T-helper 2 cell treated with Interferon-gamma antibody and Interleukin-4, amounts not matched to agents 5 μg/mL and 100 μg/mL, for 36 hours (primary cell): ENCODE measurements around the gene ZNF81.
"Not testable (repeated sequence)": the region's sequence is repeated elsewhere in the genome, so short reads cannot be mapped to it uniquely, and the experiment has no call there.

Source experiments
- DNase-seq: peaks from one replicate; pipeline ENCODE4 v3.0.0; 2021; ENCODE audit warnings: low spot score
- H3K27ac Mint-ChIP-seq: one replicate; pipeline ENCODE4 v1.8.0; 2021; ENCODE audit warnings: mild to moderate bottlenecking, mixed read lengths
- H3K27me3 Mint-ChIP-seq: one replicate; pipeline ENCODE4 v1.8.0; 2021; ENCODE audit warnings: low read depth, mixed read lengths
- H3K36me3 Mint-ChIP-seq: one replicate; pipeline ENCODE4 v1.8.0; 2021; ENCODE audit warnings: low read depth, mixed read lengths
- H3K4me1 Mint-ChIP-seq: one replicate; pipeline ENCODE4 v1.8.0; 2021; ENCODE audit warnings: low read depth, mixed read lengths
- H3K4me3 Mint-ChIP-seq: one replicate; pipeline ENCODE4 v1.8.0; 2022; ENCODE audit warnings: mild to moderate bottlenecking, moderate library complexity, mixed read lengths
- H3K9me3 Mint-ChIP-seq: one replicate; pipeline ENCODE4 v1.8.0; 2021; ENCODE audit warnings: mixed read lengths

ZNF81 gene

DNA sequence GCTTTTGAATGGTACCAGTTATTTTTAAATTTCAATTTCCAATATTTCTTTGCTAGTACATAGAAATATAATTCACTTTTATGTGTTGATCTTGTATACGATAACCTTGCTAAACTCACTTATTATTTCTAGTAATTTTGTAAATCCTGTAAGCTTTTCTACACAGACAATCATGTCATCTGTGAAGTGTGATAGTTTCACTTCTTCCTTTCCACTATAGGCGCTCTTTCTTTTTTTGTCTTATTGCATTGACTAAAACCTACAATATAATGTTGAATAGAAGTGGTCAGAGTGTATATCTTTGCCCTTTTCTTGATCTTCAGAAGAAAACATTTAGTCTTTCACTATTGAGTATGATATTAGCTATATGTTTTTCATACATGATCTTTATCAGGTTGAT lies 90.5 kb downstream of the ZNF81 start:
- no peak for DNase-seq
- no peaks in the 10 kb centered on the region for H3K36me3 Mint-ChIP-seq
- H3K4me1 Mint-ChIP-seq, result no peaks in the 10 kb centered on the region
- no peaks in the 10 kb centered on the region for H3K27me3 Mint-ChIP-seq
- peaks cover 10% of the 10 kb centered on the region for H3K9me3 Mint-ChIP-seq
- H3K27ac Mint-ChIP-seq, result no peak overlapping the region
- no peak overlapping the region for H3K4me3 Mint-ChIP-seq

DNA sequence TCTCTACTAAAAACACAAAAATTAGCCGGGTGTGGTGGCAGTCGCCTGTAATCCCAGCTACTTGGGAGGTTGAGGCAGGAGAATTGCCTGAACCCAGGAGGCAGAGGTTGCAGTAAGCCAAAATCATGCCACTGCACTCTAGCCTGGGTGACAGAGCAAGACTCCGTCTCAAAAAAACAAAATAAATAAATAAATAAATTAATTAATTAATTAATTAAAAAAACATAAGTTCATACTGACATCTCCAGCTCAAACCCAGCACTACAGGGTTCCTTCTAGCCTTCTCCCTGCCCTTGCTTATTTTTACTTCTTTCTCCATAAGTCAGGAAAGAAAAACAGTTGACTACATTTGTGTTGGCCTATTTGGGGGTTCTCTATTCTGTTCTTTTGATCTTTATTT lies 95.3 kb downstream of the ZNF81 start:
- not testable (repeated sequence) for H3K27ac Mint-ChIP-seq, H3K27me3 Mint-ChIP-seq, DNase-seq, H3K4me1 Mint-ChIP-seq, H3K36me3 Mint-ChIP-seq, H3K9me3 Mint-ChIP-seq, H3K4me3 Mint-ChIP-seq

DNA sequence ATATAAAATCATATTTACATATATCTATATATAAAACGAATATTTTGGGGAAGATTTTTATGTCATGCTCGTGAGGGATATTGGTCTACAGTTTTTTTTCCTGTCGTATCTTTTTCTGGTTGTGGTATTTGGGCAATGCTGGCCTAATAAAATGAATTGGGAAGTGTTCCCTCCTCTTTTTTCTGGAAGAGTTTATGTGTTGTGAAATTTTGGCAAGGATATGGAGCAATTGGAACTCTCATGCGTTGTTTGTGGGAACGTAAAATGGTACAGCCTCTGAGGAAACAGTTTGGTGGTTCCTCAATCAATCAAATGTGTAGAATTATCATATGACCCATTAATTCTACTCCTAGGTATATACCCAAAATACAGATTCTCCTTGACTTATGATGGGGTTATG lies 97.2 kb downstream of the ZNF81 start:
- H3K27me3 Mint-ChIP-seq, result no peaks in the 10 kb centered on the region
- H3K9me3 Mint-ChIP-seq, result no peaks in the 10 kb centered on the region
- H3K4me3 Mint-ChIP-seq, result no peak overlapping the region
- H3K27ac Mint-ChIP-seq, result no peak overlapping the region
- no peaks in the 10 kb centered on the region for H3K36me3 Mint-ChIP-seq
- DNase-seq, result no peak
- peaks cover 6% of the 10 kb centered on the region for H3K4me1 Mint-ChIP-seq

DNA sequence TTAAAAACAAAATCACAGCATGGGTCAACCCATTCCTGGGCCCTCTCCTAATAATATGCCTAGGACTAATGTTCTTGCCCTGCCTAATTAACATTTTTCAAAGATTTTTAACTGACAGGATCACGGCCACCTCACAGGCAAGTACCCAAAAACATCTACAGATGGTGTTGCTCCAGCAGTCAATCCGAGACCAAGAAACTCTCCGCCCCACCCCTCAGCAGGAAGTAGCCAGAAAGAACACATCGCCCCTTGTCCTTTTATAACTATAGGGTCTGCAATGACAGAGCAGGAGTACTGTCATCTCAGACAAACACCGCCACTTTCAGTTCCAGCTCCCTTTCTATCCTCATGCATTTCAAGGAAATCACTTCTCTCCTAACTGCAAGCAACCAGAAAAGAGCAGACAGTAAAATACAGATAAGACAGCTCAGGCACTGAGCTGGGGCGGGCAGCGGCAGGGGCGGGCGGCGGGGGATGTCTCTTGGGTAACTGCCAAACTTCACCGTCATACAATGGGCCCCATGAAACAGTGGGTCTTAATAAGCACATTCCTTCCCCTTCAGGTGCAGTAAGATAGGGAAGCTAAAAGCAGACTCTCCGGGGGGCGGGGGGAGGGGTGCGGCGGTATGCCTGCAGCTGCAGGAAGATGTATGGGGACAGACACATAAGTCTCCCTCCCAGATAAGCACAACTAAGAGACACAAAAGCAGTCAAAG lies 99.7 kb downstream of the ZNF81 start:
- Mint-ChIP-seq H3K4me3 (peak overlapping the region; percentile 81), H3K9me3 (no peaks in the 10 kb centered on the region), H3K4me1 (peaks cover 6% of the 10 kb centered on the region), H3K27ac (no peak overlapping the region), H3K27me3 (no peaks in the 10 kb centered on the region), H3K36me3 (no peaks in the 10 kb centered on the region)
- no peak for DNase-seq

DNA sequence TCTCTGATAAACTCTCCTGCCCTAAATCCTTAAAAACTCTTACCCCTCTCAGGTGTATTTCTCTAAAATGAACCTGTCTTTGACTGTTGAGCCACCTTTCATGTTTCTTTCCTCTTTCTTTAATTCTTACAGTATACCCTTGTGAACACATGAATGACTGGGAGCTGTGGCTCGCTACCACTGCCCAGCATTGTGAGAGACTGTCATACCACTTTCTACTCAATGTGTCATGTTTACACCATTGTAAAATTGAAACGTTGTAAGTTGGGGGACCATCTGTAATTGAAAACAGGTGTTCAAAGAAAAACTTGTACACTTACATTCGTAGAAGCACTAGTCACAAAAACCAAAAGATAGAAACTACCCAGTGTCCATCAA lies 100.2 kb downstream of the ZNF81 start:
- Mint-ChIP-seq H3K4me1 (peaks cover 6% of the 10 kb centered on the region), H3K27ac (no peak overlapping the region), H3K4me3 (peak overlapping the region; percentile 81), H3K27me3 (no peaks in the 10 kb centered on the region), H3K36me3 (no peaks in the 10 kb centered on the region), H3K9me3 (no peaks in the 10 kb centered on the region)
- no peak for DNase-seq

DNA sequence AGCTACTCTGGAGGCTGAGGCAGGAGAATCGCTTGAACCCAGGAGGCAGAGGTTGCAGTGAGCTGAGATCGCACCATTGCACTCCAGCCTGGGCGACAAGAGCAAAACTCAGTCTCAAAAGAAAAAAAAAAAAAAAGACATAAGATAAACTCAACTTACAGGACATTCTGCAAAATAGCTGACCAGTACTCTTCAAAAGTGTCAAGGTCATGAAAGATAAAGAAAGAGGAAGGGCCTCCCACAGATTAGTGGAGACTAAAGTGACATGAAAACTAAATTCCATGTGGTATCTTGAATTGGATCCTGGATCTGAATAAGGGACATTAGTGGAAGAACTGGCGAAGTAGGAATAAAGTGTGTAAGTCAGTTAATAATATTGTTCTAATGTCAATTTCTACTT lies 103.7 kb downstream of the ZNF81 start:
- no peaks in the 10 kb centered on the region for H3K27me3 Mint-ChIP-seq
- H3K4me3 Mint-ChIP-seq, result no peak overlapping the region
- no peak for DNase-seq
- H3K9me3 Mint-ChIP-seq, result no peaks in the 10 kb centered on the region
- H3K27ac Mint-ChIP-seq, result no peak overlapping the region
- H3K36me3 Mint-ChIP-seq, result no peaks in the 10 kb centered on the region
- H3K4me1 Mint-ChIP-seq, result peaks cover 6% of the 10 kb centered on the region

DNA sequence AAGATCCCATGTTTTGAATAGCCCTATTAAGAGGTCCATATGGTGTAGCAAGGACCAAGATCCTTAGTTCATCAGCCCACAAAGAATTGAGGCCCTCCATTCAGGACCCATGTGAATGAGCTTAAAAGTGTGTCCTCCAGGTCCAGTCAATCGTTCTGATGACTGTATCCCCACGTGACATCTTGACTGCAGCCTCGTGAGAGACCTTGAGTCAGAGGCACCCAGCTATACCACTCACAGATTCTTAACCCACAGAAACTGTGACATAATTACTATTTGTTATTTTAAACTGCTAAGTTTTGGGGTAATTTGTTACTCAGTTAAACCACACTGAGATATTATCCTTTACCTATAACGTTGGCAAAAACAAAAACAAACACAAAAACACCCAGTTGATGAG lies 104.7 kb downstream of the ZNF81 start:
- no peak for DNase-seq
- H3K4me3 Mint-ChIP-seq, result no peak overlapping the region
- H3K36me3 Mint-ChIP-seq, result no peaks in the 10 kb centered on the region
- H3K27me3 Mint-ChIP-seq, result no peaks in the 10 kb centered on the region
- no peaks in the 10 kb centered on the region for H3K9me3 Mint-ChIP-seq
- no peak overlapping the region for H3K27ac Mint-ChIP-seq
- H3K4me1 Mint-ChIP-seq, result peaks cover 3% of the 10 kb centered on the region

DNA sequence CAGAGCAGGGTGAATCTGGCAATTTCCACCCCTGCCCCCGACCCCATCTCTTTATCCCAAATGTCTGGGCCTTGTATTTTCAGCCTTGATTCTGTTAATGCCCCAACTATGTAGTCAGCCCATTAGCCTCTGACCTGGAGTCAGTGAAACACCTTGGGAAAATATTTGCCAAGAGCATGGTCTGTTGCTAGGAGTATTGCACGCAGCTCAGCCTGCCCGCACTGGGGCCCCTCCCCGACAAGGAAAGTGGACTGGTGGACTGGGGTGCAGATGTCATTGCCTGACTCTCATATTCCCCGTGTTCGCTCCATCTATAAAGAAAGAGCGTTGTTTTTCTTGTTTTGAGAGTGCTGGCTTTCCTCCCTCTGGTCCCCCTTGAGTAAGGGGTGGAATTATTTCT lies 118.6 kb downstream of the ZNF81 start:
- not testable (repeated sequence) for H3K4me1 Mint-ChIP-seq, H3K27ac Mint-ChIP-seq, H3K27me3 Mint-ChIP-seq, H3K4me3 Mint-ChIP-seq, H3K36me3 Mint-ChIP-seq, H3K9me3 Mint-ChIP-seq, DNase-seq

DNA sequence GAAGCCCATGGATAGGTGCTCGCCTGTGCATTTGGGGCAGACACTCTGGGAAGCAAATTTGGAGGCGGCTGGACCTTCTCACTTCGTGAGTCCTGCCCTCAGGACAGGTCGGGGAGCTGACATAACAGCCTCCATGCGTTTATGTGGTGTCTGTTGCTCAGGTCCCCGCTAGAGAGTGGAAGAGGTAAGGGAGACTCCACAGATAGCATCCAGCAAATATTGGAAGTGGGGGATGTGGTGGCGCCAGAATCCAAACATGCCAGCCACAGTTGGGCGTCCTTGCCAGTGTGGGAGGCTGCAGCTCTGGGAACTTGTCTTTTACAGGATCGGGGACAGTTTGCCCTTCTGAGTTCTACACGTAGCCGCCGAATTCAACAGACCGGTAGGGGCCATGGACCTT lies 119.3 kb downstream of the ZNF81 start:
- H3K9me3 Mint-ChIP-seq, result peaks cover 1% of the 10 kb centered on the region
- no peaks in the 10 kb centered on the region for H3K36me3 Mint-ChIP-seq
- no peaks in the 10 kb centered on the region for H3K4me1 Mint-ChIP-seq
- no peak overlapping the region for H3K4me3 Mint-ChIP-seq
- DNase-seq, result no peak
- no peak overlapping the region for H3K27ac Mint-ChIP-seq
- no peaks in the 10 kb centered on the region for H3K27me3 Mint-ChIP-seq

DNA sequence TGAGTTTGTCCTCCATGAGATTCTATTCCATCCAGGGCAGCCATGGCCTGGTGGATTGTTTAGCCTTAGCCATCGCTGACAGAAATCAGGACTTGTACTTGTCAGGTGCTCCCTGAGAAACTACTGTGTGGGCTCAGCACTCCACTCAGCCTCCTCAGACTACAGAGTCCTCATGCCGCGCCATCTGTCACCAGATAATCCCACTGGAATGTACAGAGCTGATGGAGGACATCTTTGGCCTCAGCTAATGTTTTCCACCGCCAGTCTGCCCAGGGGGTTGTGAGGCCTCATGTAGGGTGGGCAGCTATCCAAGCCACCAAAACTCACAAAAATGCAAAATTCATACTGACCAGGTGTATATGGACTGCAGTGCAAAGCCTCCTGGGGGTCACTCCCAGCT lies 121.5 kb downstream of the ZNF81 start:
- H3K27ac Mint-ChIP-seq, H3K36me3 Mint-ChIP-seq, H3K9me3 Mint-ChIP-seq, H3K27me3 Mint-ChIP-seq, H3K4me3 Mint-ChIP-seq, DNase-seq, H3K4me1 Mint-ChIP-seq: not testable (repeated sequence)

DNA sequence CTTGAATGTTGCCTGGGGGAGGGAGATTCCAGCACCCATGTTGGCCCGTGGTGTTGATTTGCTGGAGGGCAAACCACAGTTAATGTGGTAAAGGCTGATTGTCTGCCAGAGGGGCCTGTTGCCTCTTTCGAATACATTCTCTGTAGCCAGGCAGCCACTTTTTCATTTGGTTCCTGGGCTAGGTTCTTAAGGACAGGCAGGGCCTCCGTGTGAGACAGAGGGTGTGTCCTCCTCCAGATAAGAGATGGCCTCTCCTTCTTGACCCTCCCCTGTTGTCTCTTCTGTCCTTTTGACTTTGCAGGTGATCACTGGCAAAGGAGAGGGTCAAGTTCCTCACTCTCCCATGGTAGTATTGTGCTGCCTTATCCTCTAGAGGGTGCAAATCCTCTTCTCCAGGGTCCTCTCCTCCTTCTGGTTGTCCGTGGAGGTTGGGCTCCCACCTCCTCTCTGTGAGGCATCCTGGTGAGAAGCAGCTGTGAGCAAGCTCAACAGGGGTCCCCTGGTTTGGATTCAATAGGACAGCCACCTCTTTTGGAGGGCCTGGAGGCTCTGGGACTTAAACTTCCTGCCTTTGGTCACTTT lies 122.2 kb downstream of the ZNF81 start:
- Mint-ChIP-seq H3K4me1 (no peaks in the 10 kb centered on the region), H3K9me3 (no peaks in the 10 kb centered on the region), H3K36me3 (no peaks in the 10 kb centered on the region), H3K27ac (no peak overlapping the region), H3K4me3 (no peak overlapping the region), H3K27me3 (no peaks in the 10 kb centered on the region)
- DNase-seq, result no peak

DNA sequence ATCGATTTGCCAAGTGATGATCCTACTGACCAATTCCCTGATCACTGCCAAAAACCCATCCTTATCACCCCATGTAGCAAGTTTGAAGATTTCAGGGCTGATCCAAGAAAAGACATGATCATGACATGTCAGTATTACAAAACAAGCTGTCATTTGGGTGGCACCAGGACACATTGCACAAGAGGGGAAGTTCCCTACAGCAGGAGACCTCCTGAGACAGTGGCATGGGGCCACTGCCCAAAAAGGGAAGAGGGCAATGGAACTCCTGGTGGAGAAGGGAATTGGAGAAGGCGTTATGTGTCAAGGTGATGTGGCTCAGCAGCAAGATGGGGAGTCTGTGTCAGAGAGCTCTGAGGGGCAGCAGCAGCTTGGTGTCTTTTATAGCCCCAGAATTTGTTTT lies 123.7 kb downstream of the ZNF81 start:
- Mint-ChIP-seq H3K36me3 (peaks cover 3% of the 10 kb centered on the region), H3K9me3 (peaks cover 7% of the 10 kb centered on the region), H3K27ac (no peak overlapping the region), H3K27me3 (no peaks in the 10 kb centered on the region), H3K4me1 (no peaks in the 10 kb centered on the region), H3K4me3 (no peak overlapping the region)
- no peak for DNase-seq

DNA sequence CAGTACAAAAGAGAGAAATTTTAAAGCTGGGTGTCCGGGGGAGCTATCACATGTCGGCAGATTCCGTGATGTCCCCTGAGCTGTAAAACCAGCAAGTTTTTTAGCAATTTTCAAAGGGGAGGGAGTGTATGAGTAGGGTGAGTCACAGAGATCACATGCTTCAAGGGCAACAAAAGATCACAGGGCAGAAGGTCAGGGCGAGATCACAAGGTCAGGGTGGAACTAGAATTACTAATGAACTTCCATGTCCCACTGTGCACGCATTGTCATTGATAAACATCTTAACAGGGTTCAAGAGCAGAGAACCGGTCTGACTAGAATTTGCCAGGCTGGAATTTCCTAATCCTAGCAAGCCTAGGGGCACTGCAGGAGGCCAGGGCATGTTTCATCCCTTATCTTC lies 125.1 kb downstream of the ZNF81 start:
- not testable (repeated sequence) for H3K4me3 Mint-ChIP-seq, DNase-seq, H3K9me3 Mint-ChIP-seq, H3K4me1 Mint-ChIP-seq, H3K36me3 Mint-ChIP-seq, H3K27ac Mint-ChIP-seq, H3K27me3 Mint-ChIP-seq

DNA sequence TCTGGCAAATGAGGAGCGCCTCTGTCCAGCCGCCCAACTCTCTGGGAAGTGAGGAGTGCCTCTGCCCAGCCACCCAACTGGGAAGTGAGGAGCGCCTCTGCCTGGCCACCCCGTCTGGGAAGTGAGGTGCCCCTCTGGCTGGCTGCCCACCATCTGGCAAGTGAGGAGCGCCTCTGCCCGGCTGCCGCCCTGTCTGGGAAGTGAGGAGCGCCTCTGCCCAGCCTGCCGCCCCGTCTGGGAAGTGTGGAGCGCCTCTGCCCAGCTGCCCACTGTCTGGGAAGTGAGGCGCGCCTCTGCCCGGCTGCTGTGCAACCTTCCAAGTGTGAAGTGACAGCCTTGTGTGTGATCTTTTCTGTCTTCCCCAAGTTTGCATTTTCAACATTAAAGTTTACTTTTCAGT lies 128.8 kb downstream of the ZNF81 start:
- not testable (repeated sequence) for H3K36me3 Mint-ChIP-seq, DNase-seq, H3K4me1 Mint-ChIP-seq, H3K27me3 Mint-ChIP-seq, H3K4me3 Mint-ChIP-seq, H3K27ac Mint-ChIP-seq
- peaks cover 26% of the 10 kb centered on the region for H3K9me3 Mint-ChIP-seq
